Breast epithelium (tissue), 4 donors: ENCODE data around the gene CLDN6. TPM values are rescaled to one million over a fixed set of nuclear protein-coding genes. Genes with fewer than 3 reads are reported as not detected.

Source experiments
- DNase-seq, 2 donors: peaks; one replicate each; pipeline ENCODE4 v3.0.0-alpha.2; 2019; ENCODE audit warnings: low spot score in 2 of 2
- H3K27ac ChIP-seq, 2 donors: fragments of 200-600 bp; sonication (generic) in 1 of 2; one replicate each; pipeline ENCODE4 v1.5.1; 2016 to 2019; ENCODE audit warnings: mild to moderate bottlenecking in 1 of 2
- H3K27me3 ChIP-seq, 2 donors: fragments of 200-600 bp; sonication (generic) in 1 of 2; one replicate each; pipeline versions ENCODE4 v1.5.1 to v1.6.0; 2017 to 2019; ENCODE audit warnings: control low read depth in 1 of 2, mild to moderate bottlenecking in 1 of 2
- H3K36me3 ChIP-seq: fragments of 200-600 bp; one replicate; pipeline ENCODE4 v1.5.1; 2019
- H3K4me1 ChIP-seq, 2 donors: fragments of 200-600 bp; sonication (generic); one replicate each; pipeline ENCODE4 v1.5.1; 2016 to 2019; ENCODE audit warnings: control low read depth in 1 of 2
- H3K4me3 ChIP-seq, 3 donors: fragments of 200-600 bp; sonication (generic); 1 replicate in 2 of 3; 2 replicates in 1 of 3; pipeline ENCODE4 v1.5.1; 2016 to 2019; ENCODE audit warnings: mild to moderate bottlenecking in 3 of 3, moderate library complexity in 2 of 3
- H3K9me3 ChIP-seq, 2 donors: fragments of 200-600 bp; sonication (generic) in 1 of 2; one replicate each; pipeline ENCODE4 v1.5.1; 2016 to 2019; ENCODE audit warnings: control low read depth in 1 of 2
- POLR2A ChIP-seq: fragments of 450-650 bp; IDR thresholded peaks from one replicate; pipeline ENCODE4 v1.6.1; 2016; ENCODE audit warnings: antibody characterized with exemption, mild to moderate bottlenecking, moderate library complexity
- POLR2AphosphoS5 ChIP-seq, 3 donors: sonication (generic); formaldehyde crosslinking; IDR thresholded peaks; one replicate each; pipeline ENCODE4 v1.6.1; 2017; ENCODE audit warnings: antibody characterized with exemption in 3 of 3
- intact Hi-C: fragments of 100-400 bp; cut with DNase I; formaldehyde crosslinking; loops from one replicate; pipeline ENCODE4 v1.15.1; 2023; ENCODE audit warnings: low total_unique reads
- total RNA-seq, 3 donors: library from RNA; depleted of rRNA; stranded (reverse); fragments of >200 nt; gene quantifications; one replicate each; pipeline ENCODE4 v1.1.0, GENCODE V29; 2016
- TF ChIP-seq, protein P1 (sequence below), 3 donors: fragments of 450-650 bp; IDR thresholded peaks; one replicate each; pipeline ENCODE4 v1.5.1; 2016 to 2017; ENCODE audit warnings: antibody characterized with exemption in 3 of 3, mild to moderate bottlenecking in 3 of 3, moderate library complexity in 3 of 3

CLDN6 gene
- total RNA-seq, 3 donors from 2014 or later: not detected

DNA sequence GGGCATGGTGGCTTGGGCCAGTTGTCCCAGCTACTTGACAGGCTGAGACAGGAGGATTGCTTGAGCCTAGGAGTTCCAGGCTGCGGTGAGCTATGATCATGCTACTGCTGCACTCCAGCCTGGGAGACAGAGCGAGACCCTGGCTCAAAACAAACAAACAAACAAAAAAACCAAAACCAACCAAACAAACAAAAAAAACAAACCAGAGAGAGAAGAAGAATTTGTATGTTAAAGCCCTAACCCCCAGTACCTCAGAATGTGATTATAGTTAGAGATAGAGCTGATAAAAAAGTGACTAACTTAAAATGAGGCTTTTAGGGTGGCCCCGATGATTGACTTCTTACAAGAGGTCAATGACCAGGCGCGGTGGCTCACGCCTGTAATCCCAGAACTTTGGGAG lies 26.7 kb upstream of the CLDN6 start:
- Histone ChIP-seq H3K9me3 (no peaks in the 10 kb centered on the region), H3K36me3 (no peaks in the 10 kb centered on the region), H3K27ac (no peak overlapping the region), H3K4me3 (peak overlapping the region in 1 of 3 donors; percentile 68), H3K4me1 (peaks cover 6 to 7% of the 10 kb centered on the region in 2 donors), H3K27me3 (peaks cover 5 to 50% of the 10 kb centered on the region in 2 donors)
- intact Hi-C loops: no loop called here
- no peak for DNase-seq
- TF ChIP-seq, protein P1, sequence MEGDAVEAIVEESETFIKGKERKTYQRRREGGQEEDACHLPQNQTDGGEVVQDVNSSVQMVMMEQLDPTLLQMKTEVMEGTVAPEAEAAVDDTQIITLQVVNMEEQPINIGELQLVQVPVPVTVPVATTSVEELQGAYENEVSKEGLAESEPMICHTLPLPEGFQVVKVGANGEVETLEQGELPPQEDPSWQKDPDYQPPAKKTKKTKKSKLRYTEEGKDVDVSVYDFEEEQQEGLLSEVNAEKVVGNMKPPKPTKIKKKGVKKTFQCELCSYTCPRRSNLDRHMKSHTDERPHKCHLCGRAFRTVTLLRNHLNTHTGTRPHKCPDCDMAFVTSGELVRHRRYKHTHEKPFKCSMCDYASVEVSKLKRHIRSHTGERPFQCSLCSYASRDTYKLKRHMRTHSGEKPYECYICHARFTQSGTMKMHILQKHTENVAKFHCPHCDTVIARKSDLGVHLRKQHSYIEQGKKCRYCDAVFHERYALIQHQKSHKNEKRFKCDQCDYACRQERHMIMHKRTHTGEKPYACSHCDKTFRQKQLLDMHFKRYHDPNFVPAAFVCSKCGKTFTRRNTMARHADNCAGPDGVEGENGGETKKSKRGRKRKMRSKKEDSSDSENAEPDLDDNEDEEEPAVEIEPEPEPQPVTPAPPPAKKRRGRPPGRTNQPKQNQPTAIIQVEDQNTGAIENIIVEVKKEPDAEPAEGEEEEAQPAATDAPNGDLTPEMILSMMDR (IDR thresholded peaks at IDR 0.05): no peak
- no peak for TF ChIP-seq POLR2AphosphoS5 (IDR thresholded peaks at IDR 0.05)
- no peak for TF ChIP-seq POLR2A

DNA sequence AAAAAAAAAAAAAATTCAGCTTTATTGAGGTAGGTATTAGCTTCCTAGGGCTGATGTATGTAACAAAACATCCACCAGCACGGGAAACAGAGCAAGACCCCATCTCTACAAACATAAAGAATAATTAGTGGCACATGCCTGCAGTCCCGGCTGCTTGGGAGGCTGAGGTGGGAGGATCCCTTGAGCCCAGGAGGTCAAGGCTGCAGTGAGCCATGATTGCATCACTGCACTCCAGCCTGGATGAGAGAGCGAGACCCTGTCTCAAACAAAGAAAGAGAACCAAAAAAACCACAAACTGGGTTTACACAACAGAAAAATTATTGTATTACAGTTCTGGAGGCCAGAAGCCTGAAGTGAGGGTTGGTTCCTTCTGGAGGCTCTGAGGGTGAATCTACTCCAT lies 24.4 kb upstream of the CLDN6 start:
- DNase-seq: no peak
- H3K4me1 ChIP-seq: peaks cover 6 to 7% of the 10 kb centered on the region in 2 donors
- H3K9me3 ChIP-seq: no peaks in the 10 kb centered on the region
- H3K36me3 ChIP-seq: no peaks in the 10 kb centered on the region
- H3K27ac ChIP-seq: no peak overlapping the region
- H3K27me3 ChIP-seq: peaks cover 5 to 66% of the 10 kb centered on the region in 2 donors
- intact Hi-C loops: no loop called here
- no peak overlapping the region for H3K4me3 ChIP-seq
- TF ChIP-seq POLR2A: no peak
- no peak for TF ChIP-seq POLR2AphosphoS5 (IDR thresholded peaks at IDR 0.05)
- TF ChIP-seq, protein P1 (IDR thresholded peaks at IDR 0.05): no peak

DNA sequence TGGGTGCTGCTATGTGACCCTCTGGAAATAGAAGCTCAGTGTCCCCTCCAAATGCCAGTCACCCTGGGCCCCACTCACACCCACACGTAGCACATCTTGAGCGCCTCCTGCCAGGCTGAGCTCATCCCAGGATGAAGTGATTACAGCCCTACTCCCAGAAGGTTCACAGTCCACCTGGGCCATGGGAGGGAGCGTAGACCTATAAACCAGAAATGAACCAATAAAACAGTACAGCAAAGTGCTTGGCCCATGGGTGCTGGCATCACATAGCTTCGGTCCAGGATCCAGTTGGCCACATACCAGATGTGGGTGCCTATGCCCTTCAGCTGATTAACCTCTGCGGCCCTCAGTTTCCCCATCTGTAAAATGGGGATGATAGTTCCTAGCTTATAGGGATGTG lies 20.9 kb upstream of the CLDN6 start:
- Histone ChIP-seq H3K36me3 (no peaks in the 10 kb centered on the region), H3K4me1 (peaks cover 0 to 4% of the 10 kb centered on the region in 2 donors), H3K4me3 (no peak overlapping the region), H3K27ac (no peak overlapping the region), H3K9me3 (no peaks in the 10 kb centered on the region), H3K27me3 (peaks cover 0 to 54% of the 10 kb centered on the region in 2 donors)
- DNase-seq: no peak
- intact Hi-C loops: no loop called here
- TF ChIP-seq POLR2AphosphoS5 (IDR thresholded peaks at IDR 0.05): no peak
- no peak for TF ChIP-seq POLR2A
- TF ChIP-seq, protein P1 (IDR thresholded peaks at IDR 0.05): no peak

DNA sequence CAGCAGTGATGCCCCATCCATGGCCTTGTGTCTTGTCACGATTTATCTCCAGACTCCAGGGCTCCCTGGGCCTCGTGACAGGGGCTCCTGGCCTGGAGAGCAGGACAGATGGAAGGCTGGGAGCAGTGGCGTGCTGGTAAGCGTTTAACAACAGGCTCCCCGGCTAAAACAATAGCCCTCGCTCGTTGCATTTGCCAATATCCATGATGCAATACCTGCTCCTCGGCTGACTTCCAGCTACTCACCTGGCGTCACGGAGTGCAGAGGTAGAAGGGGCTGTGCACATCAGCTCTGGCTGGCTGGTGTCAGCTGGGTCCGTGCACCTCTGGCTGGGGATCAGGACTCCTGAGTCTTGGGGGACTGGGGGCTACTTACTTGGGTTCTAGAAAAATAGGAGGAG lies 20.3 kb upstream of the CLDN6 start:
- DNase-seq: peak; percentile 82 to 84
- TF ChIP-seq POLR2A: no peak
- peak in 2 of 3 donors; percentile 17 to 43 for TF ChIP-seq POLR2AphosphoS5 (IDR thresholded peaks at IDR 0.05)
- TF ChIP-seq, protein P1 (IDR thresholded peaks at IDR 0.05): no peak
- Histone ChIP-seq H3K27me3 (peaks cover 0 to 48% of the 10 kb centered on the region in 2 donors), H3K4me3 (no peak overlapping the region), H3K27ac (peak overlapping the region; percentile 0 to 29), H3K9me3 (no peaks in the 10 kb centered on the region), H3K36me3 (no peaks in the 10 kb centered on the region), H3K4me1 (peaks cover 0 to 4% of the 10 kb centered on the region in 2 donors)
- intact Hi-C loops: no loop called here

DNA sequence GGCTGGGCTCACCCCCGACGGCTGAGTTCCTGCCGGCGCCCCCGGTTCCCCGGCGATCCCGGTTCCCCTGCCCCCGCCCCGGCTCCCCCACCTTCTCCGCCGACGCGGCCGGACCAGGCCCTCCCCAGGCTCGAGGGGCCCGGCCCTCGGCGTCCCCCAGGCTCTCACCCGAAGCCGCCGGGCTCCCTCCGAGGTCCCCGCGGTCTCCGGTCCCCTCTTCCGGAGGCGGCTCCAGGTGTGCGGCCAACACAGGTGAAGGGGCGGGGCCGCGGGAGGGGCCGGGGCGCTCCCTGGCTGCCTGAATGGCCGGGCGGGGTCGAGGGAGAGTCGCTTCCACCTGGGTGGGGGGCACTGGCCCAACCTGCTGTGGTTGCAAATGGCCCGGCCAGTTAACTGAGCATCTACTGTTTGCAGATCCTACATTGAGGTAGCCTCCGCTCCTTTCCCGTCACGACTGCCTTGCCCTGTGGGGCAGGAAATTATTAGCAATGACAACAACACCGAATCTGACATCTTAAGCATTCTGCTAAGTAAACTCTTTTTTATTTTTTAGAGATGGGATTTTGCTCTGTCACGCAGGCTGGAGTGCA lies 18.8 kb upstream of the CLDN6 start, which contains the start of gene BICDL2:
TSS of gene BICDL2 (minus strand) at position 219 of the 590 bp plus-strand sequence. CDS start 1,448 bp downstream, outside the sequence.
- TF ChIP-seq, protein P1 (IDR thresholded peaks at IDR 0.05): no peak
- TF ChIP-seq POLR2AphosphoS5 (IDR thresholded peaks at IDR 0.05): no peak
- TF ChIP-seq POLR2A: no peak
- peaks cover 0 to 40% of the 10 kb centered on the region in 2 donors for H3K27me3 ChIP-seq
- DNase-seq: no peak
- H3K4me1 ChIP-seq: peaks cover 0 to 4% of the 10 kb centered on the region in 2 donors
- H3K27ac ChIP-seq: peak within 1 kb of the TSS; percentile 76 to 91
- H3K9me3 ChIP-seq: no peaks in the 10 kb centered on the region
- H3K4me3 ChIP-seq: peak within 1 kb of the TSS in 2 of 3 donors; percentile 64 to 66
- H3K36me3 ChIP-seq: no peaks in the 10 kb centered on the region
- intact Hi-C loops: no loop called here
